GM21447 (cell line): ENCODE results near the gene ZIC5.

Experiments
- ATAC-seq: cut with Tn5 transposase; IDR thresholded peaks from one replicate; pipeline ENCODE4 v1.9.1; 2021; ENCODE audit not compliant: unreplicated experiment

ZIC5 gene

GRCh38 chr13:99987154-99988019 lies 15.8 kb upstream of the ZIC5 start:
- ATAC-seq, result no peak

- ATAC-seq, result no peak
Observed at GRCh38 chr13:99986741-99987140, 15.2 kb upstream of the ZIC5 start.

DNA sequence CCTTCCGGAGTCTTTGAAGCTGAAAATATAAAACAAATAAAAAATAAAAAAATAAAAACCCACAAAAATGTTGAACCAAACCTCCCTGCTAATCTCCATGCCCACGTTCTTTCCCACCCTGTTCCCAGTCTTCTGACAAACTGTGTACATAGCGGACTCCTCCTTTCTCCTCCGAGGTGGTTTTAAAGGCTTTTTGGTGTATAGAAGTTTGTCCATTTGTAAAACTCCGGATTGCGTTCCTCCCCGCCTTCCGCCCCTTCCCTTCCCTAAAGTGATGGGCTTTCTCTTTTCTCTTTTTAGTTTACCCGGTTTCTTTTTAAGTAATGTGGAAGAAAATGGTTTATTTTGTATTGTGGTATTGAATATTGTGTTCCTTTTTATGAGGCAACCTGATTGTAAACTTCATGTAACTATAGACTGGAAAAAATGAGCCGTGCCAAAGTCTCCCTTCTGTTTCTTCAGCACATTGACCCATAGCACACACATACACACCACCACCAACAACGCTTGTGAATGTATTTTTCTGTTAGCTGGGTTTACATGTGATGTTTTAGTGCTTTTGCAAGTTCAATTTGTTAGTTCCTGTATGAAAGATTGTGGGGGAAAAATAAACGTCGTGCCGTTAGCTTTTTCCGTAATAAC lies 14.4 kb upstream of the ZIC5 start:
- ATAC-seq, result no peak

GRCh38 chr13:99985241-99985874 lies 13.8 kb upstream of the ZIC5 start:
- ATAC-seq, result no peak

DNA sequence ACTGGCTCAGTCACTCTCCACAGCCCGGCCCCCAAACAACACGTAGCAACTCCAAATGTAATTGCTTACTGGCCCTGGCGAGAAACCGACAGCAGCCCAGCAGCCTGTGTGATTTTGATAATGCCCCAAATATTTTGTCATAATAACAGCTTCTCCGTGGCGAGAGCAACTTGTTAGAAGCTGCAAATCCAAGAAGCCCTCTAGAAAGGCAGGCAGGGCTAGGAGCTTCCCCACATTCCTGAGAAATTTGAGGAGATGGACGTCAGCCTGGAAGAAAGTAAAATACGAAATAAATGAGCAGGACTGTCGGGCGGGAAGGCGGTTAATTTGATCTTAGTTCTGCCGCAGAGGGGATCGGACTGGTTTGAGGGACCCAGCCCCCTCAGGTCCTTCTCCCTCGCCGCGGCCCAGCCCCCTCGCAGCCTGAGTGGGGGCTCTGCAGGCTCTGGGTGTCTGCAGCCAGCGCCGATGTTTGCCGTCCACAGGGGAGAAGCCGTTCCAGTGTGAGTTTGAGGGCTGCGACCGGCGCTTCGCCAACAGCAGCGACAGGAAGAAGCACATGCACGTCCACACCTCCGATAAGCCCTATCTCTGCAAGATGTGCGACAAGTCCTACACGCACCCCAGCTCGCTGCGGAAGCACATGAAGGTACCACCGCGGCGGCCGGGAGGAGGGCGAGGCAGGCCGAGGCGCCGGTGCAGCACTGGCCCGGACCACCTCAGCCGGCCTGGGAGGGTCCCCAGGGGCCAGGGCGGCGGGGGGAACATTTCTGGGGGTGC lies 13.1 kb upstream of the ZIC5 start:
- no peak for ATAC-seq

- ATAC-seq, result no peak
Observed at GRCh38 chr13:99983499-99984401, 12.2 kb upstream of the ZIC5 start.

DNA sequence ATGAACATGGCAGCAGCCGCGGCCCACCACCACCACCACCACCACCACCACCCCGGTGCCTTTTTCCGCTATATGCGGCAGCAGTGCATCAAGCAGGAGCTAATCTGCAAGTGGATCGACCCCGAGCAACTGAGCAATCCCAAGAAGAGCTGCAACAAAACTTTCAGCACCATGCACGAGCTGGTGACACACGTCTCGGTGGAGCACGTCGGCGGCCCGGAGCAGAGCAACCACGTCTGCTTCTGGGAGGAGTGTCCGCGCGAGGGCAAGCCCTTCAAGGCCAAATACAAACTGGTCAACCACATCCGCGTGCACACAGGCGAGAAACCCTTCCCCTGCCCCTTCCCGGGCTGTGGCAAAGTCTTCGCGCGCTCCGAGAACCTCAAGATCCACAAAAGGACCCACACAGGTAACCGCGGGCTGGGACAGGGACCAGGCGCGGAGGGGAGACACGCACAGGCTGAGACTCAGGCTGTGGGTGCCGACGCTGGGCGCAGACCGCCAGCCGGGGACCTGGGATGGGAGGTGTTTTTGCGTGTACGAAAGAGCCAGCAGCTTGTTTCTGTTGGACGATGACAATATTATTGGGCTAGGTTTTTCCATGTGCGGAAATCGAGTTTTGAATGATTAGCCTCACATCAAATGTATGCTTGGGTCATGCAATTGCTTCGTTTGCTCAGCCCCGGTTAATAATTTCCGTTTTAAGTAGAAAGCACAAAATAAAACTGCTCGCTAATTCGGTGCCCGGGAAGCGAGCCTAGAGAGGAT lies 11.3 kb upstream of the ZIC5 start:
- ATAC-seq, result no peak

- ATAC-seq, result no peak
Observed at GRCh38 chr13:99982036-99982730, 10.6 kb upstream of the ZIC5 start.

- ATAC-seq, result no peak
Observed at GRCh38 chr13:99981735-99982035, 10.1 kb upstream of the ZIC5 start, which contains the start of gene ZIC2. ZIC2 (plus strand) TSS chr13:99981784; CDS start chr13:99982065, 281 bp downstream.

GRCh38 chr13:99980824-99981734 lies 9.5 kb upstream of the ZIC5 start:
- no peak for ATAC-seq

- ATAC-seq, result no peak
Observed at GRCh38 chr13:99980201-99980823, 8.7 kb upstream of the ZIC5 start.

DNA sequence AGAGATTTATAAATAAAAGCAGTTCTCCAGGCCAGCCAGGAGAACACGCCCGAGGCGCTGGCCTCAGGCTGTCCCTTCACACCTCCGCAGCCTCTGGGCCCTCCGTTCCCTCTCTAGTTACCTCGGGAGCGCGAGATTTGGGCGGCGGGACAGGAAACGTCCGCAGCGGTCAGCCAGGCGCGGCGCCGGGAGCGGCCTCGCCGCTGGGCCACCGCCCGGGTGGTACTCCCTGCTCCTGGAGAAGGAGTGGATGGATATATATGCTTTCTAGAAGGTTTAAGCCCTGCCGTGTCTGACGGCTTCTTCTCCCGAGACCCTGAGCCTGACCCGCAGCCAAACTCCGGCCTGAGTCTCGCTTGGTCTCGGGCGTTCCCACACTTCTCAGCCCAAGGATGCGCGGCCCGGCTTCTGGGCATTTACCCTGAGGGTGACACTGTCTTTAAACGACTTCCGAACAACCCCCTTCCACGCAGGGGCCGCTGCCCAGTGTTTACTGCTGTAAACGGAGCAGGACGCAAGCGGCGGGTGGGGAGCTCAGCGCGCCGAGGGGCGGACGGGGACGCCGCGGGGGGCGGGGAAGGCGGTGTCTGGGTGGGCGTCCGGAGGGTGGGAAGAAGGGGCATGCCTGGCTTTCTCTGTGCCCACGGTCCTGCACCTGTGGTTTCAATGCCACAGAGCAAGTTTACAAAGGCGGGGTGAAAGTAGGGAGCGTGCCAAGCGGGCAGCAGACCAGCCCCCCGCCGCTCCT lies 8.1 kb upstream of the ZIC5 start:
- no peak for ATAC-seq

DNA sequence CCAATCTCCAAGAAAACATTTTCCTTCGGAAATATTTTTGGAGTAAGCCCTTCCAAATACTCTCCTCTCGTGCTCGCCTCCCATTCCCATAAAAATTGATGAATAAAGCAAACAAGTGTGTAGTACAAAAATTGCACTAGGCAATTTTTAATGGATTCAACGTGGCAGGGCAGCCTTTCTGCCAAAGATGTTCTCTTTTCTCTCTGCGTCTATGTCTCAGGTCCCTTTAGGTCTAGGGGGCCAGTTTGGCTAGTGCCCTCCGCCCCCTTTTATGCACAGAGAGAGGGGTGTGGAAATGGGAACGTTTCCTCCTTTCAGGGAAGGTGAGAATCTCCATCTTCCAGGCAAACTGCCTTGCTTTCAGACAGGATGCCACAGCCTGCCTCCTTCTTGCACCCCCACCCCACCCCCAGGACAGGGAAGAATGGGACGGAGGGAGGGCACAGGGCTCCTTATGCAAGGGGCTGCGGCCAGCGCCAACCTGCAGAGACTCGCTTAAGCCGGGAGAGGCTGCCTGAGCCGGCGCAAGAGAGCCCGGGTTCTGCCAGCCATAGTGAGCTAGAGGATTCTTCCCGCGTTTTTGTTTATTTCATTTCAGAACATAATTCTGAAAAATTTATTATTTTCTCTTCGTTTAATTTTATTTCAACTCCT lies 7.4 kb upstream of the ZIC5 start:
- no peak for ATAC-seq

GRCh38 chr13:99977912-99978798 lies 6.6 kb upstream of the ZIC5 start:
- ATAC-seq, result no peak

DNA sequence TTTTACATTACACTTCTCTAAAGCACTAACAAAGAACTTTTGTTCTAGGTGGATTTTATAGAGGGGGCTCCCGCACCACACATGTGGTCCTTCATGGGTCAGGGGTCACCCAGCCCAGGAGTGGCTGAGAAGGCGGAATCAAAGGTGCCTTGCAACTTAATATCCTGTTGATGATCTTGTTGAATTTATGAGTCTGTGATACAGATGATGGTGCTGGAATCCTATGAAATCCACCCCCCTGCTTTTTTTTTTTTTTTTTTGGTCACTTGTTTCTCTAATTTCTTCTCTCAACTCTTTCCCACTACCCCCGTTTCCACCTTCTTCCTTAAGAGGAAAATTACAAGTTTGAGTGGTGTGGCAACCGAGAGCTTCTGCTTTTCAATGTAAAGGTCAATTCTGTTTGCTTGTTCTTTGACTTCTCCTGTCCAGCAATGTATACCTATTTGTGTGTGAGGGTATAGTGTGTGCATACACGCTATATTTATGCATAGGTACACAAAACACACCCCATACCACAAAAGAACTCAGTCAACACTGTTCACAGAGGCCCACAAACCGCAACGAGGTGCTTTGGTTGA lies 5.9 kb upstream of the ZIC5 start:
- no peak for ATAC-seq
